K562 (cell line): ENCODE data around the gene NDST4. TPM values are rescaled to one million over a fixed set of nuclear protein-coding genes. Genes with fewer than 3 reads are reported as not detected.

ENCODE experiments used
- ATAC-seq: fragments of 200-7000 bp; cut with Tn5 transposase; 3 replicates; pipeline ENCODE4 v1.9.1; 2020; ENCODE audit warnings: moderate library complexity
- BruUV-seq: library from RNA; stranded (reverse); fragments of 400-500 nt; replicated peaks from 2 replicates; lab custom pipeline; 2021; lab: Mats Ljungman, UMichigan
- CTCF ChIA-PET: fragments of 300-600 bp; formaldehyde crosslinking; extraction: SDS; loops from one replicate; lab custom pipeline; 2021; ENCODE audit warnings: low intra/inter-chr PET ratio; lab: Yijun Ruan, JAX
- POLR2A ChIA-PET: fragments of 300-600, 350-650 bp; sonication (Branson Sonifier 250); formaldehyde crosslinking; extraction: SDS; loops from one replicate; lab custom pipeline; 2021; ENCODE audit warnings: antibody characterized with exemption, inconsistent platforms; lab: Yijun Ruan, JAX
- DNase-seq, 4 experiments: peaks; one replicate each; pipeline versions ENCODE4 v3.0.0 to v3.0.0-alpha.2; 2011 to 2018; ENCODE audit warnings: low spot score in 3 of 4, mixed read lengths in 3 of 4; ENCODE audit errors: extremely low read depth in 1 of 4
- FAIRE-seq: peaks from 2 replicates; lab custom pipeline; 2011; peaks lifted over from hg19 to GRCh38; lab: Jason Lieb, UNC
- H2AFZ ChIP-seq: 2 replicates; pipeline ENCODE4 v1.6.0; 2011; ENCODE audit warnings: low read depth, low read length, control low read depth, inconsistent platforms
- H3K27ac ChIP-seq: fragments of 200-600 bp; 3 replicates; pipeline ENCODE4 v1.8.0; 2011; ENCODE audit warnings: low read depth, mild to moderate bottlenecking, control low read depth, inconsistent platforms, low read length, moderate library complexity, mixed read lengths; ENCODE audit errors: extremely low read depth
- H3K27me3 ChIP-seq, 2 experiments: fragments of 300-600 bp in 1 of 2; 2 replicates in 1 of 2; 3 replicates in 1 of 2; pipeline versions ENCODE4 v1.6.0 to v1.8.0; 2011; ENCODE audit warnings: inconsistent platforms in 2 of 2, low read length in 2 of 2, mild to moderate bottlenecking in 1 of 2, mixed read lengths in 1 of 2, moderate library complexity in 1 of 2; ENCODE audit not compliant: control insufficient read depth in 2 of 2, insufficient read depth in 2 of 2
- H3K36me3 ChIP-seq: fragments of 300-600 bp; 3 replicates; pipeline ENCODE4 v1.8.0; 2011; ENCODE audit warnings: mild to moderate bottlenecking, low read length, inconsistent platforms; ENCODE audit not compliant: control insufficient read depth, insufficient read depth
- H3K4me1 ChIP-seq, 2 experiments: fragments of 200-600 bp in 1 of 2; replicated peaks in 1 of 2; 2 replicates in 1 of 2; 3 replicates in 1 of 2; pipeline versions ENCODE4 v1.5.1 to v1.8.0; 2011; ENCODE audit warnings: inconsistent platforms in 2 of 2, low read length in 2 of 2, mild to moderate bottlenecking in 1 of 2, mixed read lengths in 1 of 2, moderate library complexity in 1 of 2; ENCODE audit not compliant: control insufficient read depth in 2 of 2, insufficient read depth in 2 of 2
- H3K4me2 ChIP-seq: 2 replicates; pipeline ENCODE4 v1.6.1; 2011; ENCODE audit warnings: low read length, control low read depth, inconsistent platforms, mixed read lengths; ENCODE audit not compliant: insufficient read depth
- H3K4me3 ChIP-seq: fragments of 200-600 bp; sonication (generic), shearing (Covaris generic); 2 replicates; pipeline ENCODE4 v1.5.1; 2016; ENCODE audit warnings: control low read depth, inconsistent platforms
- H3K79me2 ChIP-seq: fragments of 200-600 bp; 3 replicates; pipeline ENCODE4 v1.8.0; 2011; ENCODE audit warnings: low read length, inconsistent platforms; ENCODE audit not compliant: control insufficient read depth, insufficient read depth
- H3K9ac ChIP-seq, 2 experiments: 2 replicates each; pipeline versions ENCODE4 v1.6.0 to v1.6.1; 2011; ENCODE audit warnings: low read depth in 2 of 2, low read length in 2 of 2, control low read depth in 1 of 2, inconsistent platforms in 1 of 2, mild to moderate bottlenecking in 1 of 2, mixed read lengths in 1 of 2; ENCODE audit not compliant: insufficient read depth in 1 of 2
- H3K9me1 ChIP-seq: one replicate; pipeline ENCODE4 v1.6.0; 2011; ENCODE audit warnings: inconsistent platforms, mild to moderate bottlenecking, low read length, moderate library complexity; ENCODE audit not compliant: control insufficient read depth, insufficient read depth
- H3K9me3 ChIP-seq: replicated peaks from 2 replicates; pipeline ENCODE4 v1.5.1; 2011; ENCODE audit warnings: low read depth, low read length, inconsistent platforms; ENCODE audit not compliant: control insufficient read depth, insufficient read depth
- H4K20me1 ChIP-seq: replicated peaks from 2 replicates; pipeline ENCODE4 v1.6.1; 2011; ENCODE audit warnings: low read length, inconsistent platforms, mixed read lengths; ENCODE audit not compliant: control insufficient read depth, insufficient read depth
- ARID3A ChIP-seq: IDR thresholded peaks from 2 replicates; pipeline ENCODE4 v1.6.1; 2012; ENCODE audit warnings: low read depth, low read length, improper control_type of control experiment, borderline replicate concordance
- NR4A1 ChIP-seq, 2 experiments: fragments of 250-450 bp in 1 of 2; fragments of 450-650 bp in 1 of 2; sonication (Bioruptor Pico) in 1 of 2; IDR thresholded peaks; 2 replicates each; pipeline versions ENCODE4 v1.4.0 to v1.6.1; 2016 to 2020; ENCODE audit warnings: mild to moderate bottlenecking in 2 of 2, missing compliant biosample characterization in 1 of 2, missing genetic modification characterization in 1 of 2, moderate library complexity in 1 of 2
- ZNF740 ChIP-seq, 3 experiments: fragments of 200-800 bp in 1 of 3; sonication (Bioruptor generic) in 1 of 3; sonication (generic) in 1 of 3; formaldehyde crosslinking in 1 of 3; IDR thresholded peaks; 2 replicates each; pipeline versions ENCODE4 v1.6.1 to v1.8.0; 2016 to 2022; ENCODE audit warnings: mild to moderate bottlenecking in 2 of 3, missing compliant biosample characterization in 2 of 3, missing genetic modification characterization in 2 of 3, missing genetic modification reagents in 1 of 3
- WGBS: fragments of 100-300 bp; shearing (Covaris generic); methylation state at CpG from one replicate; pipeline ENCODE4 v1.1.6; 2016; ENCODE audit warnings: low coverage, mixed read lengths; ENCODE audit not compliant: insufficient coverage; ENCODE audit errors: missing lambda C conversion rate; 5-methylcytosine and 5-hydroxymethylcytosine counted together
- in situ Hi-C: fragments of 300-500 bp; cut with MboI; formaldehyde crosslinking; loops from 4 replicates; pipeline ENCODE4 v1.15.0; 2018; ENCODE audit warnings: inconsistent platforms, mixed read lengths
- intact Hi-C: fragments of 100-400 bp; cut with micrococcal nuclease; formaldehyde crosslinking; loops from 2 replicates; pipeline ENCODE4 v1.14.2; 2022
- polyA plus RNA-seq, 8 experiments: library from polyadenylated mRNA; depleted of rRNA in 4 of 8; stranded (reverse) in 5 of 8; unstranded in 3 of 8; fragments of >200 nt; fragmentation: Nextera tagmentation in 2 of 8; fragmentation: Illumina TruSeq in 1 of 8; extraction: Ambion mirVana in 2 of 8; extraction: Trizol in 1 of 8; gene quantifications; 2 replicates each; pipeline versions ENCODE4 v1.2.1 to v1.2.3, GENCODE V29; 2011 to 2014; ENCODE audit warnings: inconsistent platforms in 1 of 8, missing spikeins in 1 of 8
- total RNA-seq, 7 experiments: library from RNA; depleted of rRNA in 6 of 7; stranded (reverse); fragments of >200 nt in 6 of 7; fragmentation: Illumina TruSeq in 2 of 7; extraction: Trizol in 2 of 7; gene quantifications; 2 replicates each; pipeline versions ENCODE4 v1.2.1 to v1.2.3, GENCODE V29; 2011 to 2021; ENCODE audit warnings: low replicate concordance in 1 of 7

NDST4 gene
- total and polyA plus RNA-seq, 9 of the 15 experiments (the other 6 are each of a cell fraction or from before 2014, with no cell fraction given), result not detected

- H3K9me3 ChIP-seq, result no peaks in the 10 kb centered on the region
- ATAC-seq (no peak), FAIRE-seq (no peak), DNase-seq (no peak)
- no peaks in the 10 kb centered on the region for H4K20me1 ChIP-seq
- no peaks in the 10 kb centered on the region for H3K9me1 ChIP-seq
- H3K4me3 ChIP-seq, result no peak overlapping the region
- no peaks in the 10 kb centered on the region for H3K79me2 ChIP-seq
- no peaks in the 10 kb centered on the region for H3K4me1 ChIP-seq
- no peak overlapping the region for H3K4me2 ChIP-seq
- no TSS peak for BruUV-seq
- intact Hi-C loops, result no loop called here
- in situ Hi-C loops, result no loop called here
- POLR2A ChIA-PET, result no interaction called here
- TF ChIP-seq ZNF740 (CRISPR knock-in tag; IDR thresholded peaks at IDR 0.05), result no peak
- TF ChIP-seq ZNF740 (tag; IDR thresholded peaks at IDR 0.05), result no peak
- 5% methylated on average over 3 of the region's 3 CpGs for WGBS
- no peak overlapping the region for H3K9ac ChIP-seq
- no peaks in the 10 kb centered on the region for H3K27me3 ChIP-seq
- no peak overlapping the region for H2AFZ ChIP-seq
- no peaks in the 10 kb centered on the region for H3K36me3 ChIP-seq
- CTCF ChIA-PET, result no interaction called here
- no peak overlapping the region for H3K27ac ChIP-seq
Observed at GRCh38 chr4:115042496-115042895, 70.9 kb downstream of the NDST4 start.

- no peaks in the 10 kb centered on the region for H3K27me3 ChIP-seq
- H3K4me3 ChIP-seq, result no peak overlapping the region
- H3K9me1 ChIP-seq, result no peaks in the 10 kb centered on the region
- no peak for ATAC-seq
- H3K4me2 ChIP-seq, result no peak overlapping the region
- POLR2A ChIA-PET, result no interaction called here
- no peak overlapping the region for H3K27ac ChIP-seq
- CTCF ChIA-PET, result no interaction called here
- BruUV-seq, result no TSS peak
- no peak overlapping the region for H2AFZ ChIP-seq
- no peak for TF ChIP-seq ARID3A
- TF ChIP-seq NR4A1 (CRISPR knock-in tag; IDR thresholded peaks at IDR 0.05), result no peak
- TF ChIP-seq NR4A1 (tag; IDR thresholded peaks at IDR 0.05), result no peak
- H3K9me3 ChIP-seq, result no peaks in the 10 kb centered on the region
- no peaks in the 10 kb centered on the region for H3K79me2 ChIP-seq
- H3K36me3 ChIP-seq, result no peaks in the 10 kb centered on the region
- H4K20me1 ChIP-seq, result no peaks in the 10 kb centered on the region
- in situ Hi-C loops (no loop called here), intact Hi-C loops (no loop called here)
- no peak overlapping the region for H3K9ac ChIP-seq
- no peak for FAIRE-seq
- no peak for DNase-seq
- no peaks in the 10 kb centered on the region for H3K4me1 ChIP-seq
Observed at GRCh38 chr4:115030281-115030680, 83.1 kb downstream of the NDST4 start.
